NCI-H2107 treated with DMSO at 0.1 percent for 48 hours (cell line): ENCODE measurements around the gene METRNL.
"Not testable (repeated sequence)": the region's sequence is repeated elsewhere in the genome, so short reads cannot be mapped to it uniquely, and the experiment has no call there.

Source experiments
- DNase-seq: peaks from one replicate; lab custom pipeline; 2025; ENCODE audit not compliant: unreplicated experiment; lab: John Stamatoyannopoulos, UW

The METRNL gene

DNA sequence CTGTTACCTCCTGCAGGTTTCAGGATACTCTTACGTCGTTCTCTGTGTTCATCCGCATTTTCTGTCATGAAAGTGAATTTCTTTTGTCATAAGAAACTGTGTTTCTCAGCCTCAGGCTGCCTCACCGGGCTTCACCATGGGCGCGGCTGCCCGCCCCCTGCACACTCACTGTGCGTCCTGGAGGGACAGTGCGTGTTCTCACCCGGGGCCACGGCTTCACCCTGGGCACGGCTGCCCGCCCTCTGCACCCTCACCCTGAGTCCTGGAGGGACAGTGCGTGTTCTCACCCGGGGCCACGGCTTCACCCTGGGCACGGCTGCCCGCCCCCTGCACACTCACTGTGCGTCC is 12.9 kb upstream of the METRNL start:
- not testable (repeated sequence) for DNase-seq

DNA sequence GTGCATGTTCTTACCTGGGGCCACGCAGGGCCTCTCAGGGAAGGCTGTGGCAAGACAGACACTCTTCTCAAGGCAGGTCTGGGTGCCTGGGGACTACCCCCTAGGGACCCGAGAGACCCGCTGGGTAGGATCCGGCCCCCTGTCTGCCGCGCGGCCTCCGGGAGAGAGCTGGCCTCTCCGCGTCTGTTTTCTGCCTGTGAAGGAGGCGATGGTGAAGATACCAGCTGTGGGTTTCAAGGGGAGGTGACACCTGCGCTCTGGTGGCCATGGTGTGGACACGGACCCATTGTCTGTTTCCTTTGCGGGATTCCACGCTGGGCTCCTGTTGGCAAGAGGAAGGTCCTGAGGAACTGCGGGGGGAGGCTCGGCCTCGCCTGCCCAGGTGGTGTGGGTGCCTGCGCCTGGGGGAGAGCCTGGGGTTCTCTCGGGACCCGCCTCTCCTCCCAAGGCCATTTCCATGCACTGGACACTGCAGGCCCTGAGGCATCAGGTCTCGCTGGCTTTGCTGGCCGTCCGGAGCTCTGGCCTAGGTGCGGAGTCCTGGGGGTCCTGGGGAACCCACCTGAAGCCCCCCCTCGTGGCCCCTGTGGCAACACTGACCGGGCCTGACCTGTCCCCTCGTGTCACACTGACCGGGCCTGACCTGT is 12.2 kb upstream of the METRNL start:
- DNase-seq, result no peak

DNA sequence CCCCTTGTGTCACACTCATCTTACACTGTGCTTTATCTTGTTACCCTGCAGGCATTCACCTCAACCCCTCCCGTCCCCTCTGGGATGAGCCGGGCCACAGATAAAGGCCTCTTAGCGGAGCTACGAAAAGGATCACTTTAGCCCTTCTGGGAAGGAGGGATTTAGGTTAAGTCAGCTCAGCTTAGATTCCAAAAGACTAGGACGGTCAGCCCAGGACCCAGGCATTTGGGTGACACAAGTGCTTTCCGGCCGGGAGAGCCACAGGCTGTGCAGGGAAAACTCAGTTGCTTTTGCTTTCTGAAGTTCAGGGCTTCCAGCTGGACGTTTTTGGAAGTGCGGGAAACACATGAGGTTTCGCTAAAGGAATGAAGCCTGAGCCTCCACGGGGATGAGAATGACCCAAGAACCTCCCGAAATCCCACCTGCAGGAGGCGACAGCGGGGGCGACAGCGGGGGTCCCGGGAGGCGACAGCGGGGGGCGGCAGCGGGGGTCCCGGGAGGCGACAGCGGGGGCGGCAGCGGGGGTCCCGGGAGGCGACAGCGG is 11.6 kb upstream of the METRNL start:
- DNase-seq, result no peak

DNA sequence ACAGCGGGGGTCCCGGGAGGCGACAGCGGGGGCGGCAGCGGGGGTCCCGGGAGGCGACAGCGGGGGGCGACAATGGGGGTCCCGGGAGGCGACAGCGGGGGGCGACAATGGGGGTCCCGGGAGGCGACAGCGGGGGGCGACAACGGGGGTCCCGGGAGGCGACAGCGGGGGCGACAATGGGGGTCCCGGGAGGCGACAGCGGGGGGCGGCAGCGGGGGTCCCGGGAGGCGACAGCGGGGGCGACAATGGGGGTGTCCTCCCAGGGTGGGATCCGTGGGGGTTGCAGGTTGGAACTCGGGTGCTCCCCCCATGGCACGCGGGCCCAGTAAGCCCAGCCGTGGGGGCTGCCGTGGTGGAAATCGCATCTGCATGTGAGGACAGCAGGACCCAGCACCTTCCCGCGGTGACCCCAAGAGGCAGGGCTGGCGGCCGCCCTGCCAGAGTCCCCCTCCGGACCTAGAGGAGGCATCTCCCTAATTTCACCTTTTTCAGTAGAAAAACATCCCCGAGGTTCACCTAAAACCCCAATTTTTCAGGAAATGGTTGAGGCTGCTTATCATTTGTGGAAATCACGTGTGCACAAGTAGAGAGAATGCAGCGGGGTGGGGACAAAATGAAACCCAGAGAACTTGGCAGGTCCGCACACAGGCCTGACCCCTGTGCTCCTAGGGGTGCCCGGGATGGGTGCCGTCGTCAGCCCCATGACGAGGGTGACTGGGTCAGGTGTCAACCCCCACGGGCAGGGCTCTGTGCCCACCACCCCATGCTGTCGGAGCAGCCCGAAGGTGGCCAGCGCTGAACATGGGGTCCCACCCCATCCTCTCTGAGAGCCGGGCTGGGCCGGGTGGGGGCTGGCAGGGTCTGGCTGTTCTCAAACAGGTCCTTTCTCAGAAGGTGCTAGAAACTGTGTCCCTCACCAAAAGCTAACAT is 10.5 kb upstream of the METRNL start:
- no peak for DNase-seq

DNA sequence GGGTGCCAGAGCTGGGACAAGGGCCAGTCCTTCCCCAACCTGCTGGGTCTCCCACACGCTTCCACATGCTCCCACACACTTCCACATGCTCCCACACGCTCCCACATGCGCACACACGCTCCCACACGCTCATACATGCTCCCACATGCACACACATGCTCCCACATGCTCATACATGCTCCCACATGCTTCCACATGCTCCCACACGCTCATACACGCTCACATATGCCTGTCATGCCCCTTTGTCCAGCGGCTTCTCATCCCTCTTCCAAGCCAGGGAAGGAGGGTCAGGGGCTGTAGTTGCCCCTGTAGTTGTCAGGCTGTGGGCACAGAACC is 9.9 kb upstream of the METRNL start:
- DNase-seq, result no peak

DNA sequence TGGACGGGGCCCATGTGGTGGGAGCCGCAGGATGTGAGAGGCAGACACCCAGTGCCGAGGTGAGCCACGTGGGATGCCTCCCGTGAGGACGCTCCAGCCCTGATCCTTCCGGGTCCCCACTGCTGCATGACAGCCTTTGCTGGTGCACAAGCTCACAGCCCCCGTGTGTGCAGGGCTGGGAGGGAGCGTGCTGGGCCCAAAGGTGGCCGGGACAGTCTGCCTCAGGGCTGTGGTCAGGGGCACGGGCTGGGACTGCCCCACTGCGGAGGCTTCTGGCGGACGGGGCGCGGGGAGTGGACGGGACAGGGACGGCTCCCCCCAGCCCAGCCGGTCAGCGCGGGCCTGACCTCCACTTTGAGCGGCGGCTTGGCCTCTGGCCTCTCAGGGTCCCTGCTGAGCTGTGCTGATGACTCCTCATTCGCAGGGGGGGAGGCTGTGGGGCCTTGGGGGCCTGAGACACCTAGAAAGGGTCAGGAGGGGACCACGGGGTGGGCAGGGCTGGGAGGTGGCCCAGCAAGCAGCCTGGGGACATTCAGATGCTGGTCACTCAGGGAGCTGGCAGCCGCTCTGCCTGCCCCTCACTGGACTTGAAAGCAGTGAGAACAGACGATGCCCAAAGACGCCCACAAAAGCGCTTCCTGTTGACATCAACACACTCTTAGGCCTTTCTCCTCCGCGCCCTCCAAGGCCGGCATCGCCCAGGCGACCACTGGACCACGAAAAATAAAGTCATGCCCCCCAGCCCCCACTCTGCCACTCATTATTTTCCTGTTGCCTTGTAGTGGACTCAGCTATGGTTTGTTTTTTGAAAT is 9.3 kb upstream of the METRNL start:
- no peak for DNase-seq

DNA sequence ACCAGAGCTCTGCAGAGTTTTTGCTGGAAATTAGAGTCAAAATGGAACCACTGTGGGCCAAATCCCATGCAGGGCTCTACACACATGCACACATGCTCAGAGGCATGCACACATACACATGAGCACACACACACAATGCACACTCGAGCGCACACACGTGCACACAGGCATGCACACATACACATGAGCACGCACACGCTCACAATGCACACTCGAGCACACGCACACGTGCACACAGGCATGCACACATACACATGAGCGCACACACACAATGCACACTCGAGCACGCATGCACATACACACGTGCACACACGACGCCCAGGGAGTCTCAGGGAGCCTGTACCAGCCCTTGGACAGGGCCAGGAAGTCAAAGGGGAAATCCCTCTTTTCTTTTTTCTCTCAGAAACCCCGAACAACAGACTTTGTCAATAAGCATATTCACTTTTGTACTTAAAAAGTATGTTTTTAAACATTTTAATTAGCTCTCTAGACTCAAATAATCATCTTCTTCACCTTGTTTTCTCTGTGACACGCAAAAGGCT is 8.5 kb upstream of the METRNL start:
- DNase-seq, result no peak

DNA sequence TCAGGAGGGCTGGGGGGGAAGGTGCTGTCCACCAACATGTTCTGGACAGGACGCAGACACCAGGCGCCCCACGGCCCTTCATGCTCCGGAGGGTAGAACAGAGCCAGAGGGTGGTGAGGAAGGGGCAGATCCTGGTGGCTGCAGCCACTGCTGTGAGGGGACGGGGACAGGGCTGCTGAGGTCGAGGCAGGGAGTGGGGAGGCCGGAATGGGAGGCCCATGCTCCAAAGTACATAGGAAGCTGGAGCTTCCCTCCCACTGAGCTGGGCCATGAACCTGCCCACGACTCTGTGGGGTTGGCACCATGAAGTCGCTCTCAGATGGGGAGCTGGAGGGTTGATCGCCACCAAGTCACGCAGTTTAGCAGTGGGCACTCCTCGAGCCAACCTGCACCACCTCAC is 8.0 kb upstream of the METRNL start:
- DNase-seq, result no peak

DNA sequence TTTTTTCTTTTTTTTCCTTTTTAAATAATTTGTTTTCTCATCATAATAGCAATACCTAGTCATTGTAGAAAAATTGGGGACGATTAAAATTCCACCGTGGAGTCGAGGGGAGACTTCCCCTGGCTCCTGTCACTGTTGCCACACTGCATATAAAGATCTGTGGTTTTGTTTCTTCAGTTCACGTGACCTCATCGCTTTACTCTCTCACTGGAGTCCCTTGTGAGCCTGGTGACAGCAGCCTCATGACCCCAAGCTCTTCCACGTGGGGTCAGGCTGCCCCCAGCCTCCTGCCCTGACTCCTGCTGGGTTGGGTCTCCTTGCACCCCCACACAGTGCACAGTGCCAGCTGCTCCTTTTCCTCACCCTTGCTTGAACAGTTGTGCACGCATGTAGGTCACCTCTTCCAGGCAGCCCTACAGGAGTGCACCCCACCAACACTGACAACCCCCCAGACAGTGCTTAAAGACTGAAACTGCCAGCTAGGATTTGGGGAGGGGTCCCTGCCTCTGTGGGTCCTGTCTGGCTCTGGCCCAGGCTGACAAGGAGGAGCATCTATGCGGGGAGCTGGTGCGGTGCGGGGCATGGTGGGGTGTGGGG is 7.3 kb upstream of the METRNL start:
- no peak for DNase-seq

DNA sequence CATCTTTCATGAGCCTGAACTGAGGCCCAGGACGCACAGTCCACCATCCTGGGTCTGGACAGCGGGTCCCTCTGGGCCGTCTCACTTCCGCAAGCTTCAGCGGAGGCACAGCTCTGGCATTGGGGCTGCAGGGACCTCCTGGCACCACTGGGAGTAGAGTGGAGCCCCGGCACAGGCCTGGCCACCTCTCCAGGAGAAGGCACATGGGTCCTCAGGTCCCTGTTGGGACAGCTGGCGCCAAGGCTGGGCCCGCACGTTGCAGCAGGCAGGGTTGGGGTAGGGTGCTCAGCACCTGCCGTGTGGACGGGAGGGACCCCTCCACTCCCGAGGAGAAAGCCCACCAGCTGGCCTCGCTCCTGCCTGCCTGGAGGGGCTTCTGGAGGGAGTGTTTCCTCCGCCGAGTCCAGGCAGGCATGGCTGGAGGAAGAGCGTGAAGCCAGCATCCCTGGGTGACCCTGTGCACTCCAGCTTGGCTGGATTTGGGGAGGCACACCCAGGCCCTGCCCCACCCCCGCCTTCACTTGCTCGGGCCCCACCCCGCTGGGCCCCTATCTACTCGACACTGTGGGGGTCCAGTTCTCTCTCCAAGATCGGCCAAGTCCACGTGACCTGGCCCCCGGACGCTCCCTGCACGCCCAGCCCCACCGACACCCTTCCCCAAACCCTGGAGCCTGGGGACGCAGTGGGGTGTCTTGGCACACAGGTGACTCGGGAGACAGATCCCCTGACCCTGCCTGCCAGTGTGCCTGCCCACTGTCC is 6.6 kb upstream of the METRNL start:
- DNase-seq, result no peak

DNA sequence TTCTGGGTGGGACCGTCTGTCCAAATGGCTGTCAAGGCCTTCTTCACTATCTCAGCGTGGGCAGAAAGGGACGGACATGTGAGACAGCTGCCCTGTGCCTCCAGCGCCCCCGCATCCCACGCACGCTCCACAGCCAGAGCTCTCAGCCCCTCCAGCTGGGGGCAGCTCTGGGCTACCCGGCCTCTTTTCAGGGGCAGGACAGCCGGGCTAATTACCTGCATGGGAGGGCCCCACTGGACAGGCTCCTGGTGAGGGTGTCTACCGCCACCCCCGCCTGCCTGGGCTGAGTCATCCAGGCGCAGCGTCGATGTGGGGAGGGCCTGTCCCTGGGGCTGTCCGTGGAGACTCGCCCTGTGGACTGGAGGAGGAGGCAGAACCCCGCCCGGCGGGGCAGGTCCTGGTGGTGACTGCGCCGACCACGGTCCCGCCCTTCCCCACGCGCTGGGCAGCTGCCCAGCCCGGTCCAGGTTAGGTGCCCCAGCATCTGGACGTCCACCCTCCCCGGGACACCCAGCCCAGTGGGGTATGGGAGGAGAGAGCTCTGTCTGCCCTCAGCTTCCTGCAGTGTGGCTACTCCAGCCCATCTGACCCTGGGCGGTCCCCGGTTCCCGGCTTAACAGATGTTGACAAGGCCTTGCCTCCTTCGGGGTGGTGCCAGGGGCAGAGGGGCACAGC is 5.9 kb upstream of the METRNL start:
- no peak for DNase-seq

DNA sequence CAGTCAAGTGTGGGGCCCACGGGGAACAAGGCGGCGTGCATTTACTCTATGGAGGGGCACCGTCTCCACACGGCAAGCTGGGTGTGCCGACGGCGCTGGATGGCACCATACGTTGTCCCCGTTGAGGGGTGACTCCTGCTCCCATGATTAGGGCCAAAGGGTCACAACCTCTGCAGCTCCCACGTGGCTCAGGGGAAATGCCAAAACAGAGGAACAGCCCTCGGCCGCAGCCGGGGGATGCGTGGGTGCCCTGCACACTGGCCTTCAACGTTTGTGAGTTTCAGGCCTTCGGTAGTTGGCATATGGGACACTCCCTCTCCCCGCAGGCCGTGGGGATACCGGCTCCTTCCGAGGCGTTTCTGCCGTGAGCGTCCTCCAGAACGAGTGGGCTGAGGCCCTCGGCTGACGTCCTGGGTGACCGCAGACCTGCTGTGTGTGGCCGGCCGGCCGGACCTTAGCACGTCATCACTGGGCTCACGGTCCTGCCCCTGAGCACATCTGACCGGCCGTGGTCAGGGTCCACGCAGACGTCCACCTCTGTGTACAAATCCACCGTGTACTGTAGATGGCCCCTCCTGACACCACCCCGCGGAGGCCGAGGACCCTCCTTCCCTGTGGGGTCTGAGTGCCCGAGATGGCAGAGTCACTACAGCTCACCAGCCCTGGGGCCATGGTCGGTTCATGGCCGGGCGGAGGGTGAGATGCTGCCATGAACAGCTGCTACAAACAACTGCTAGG is 4.8 kb upstream of the METRNL start:
- DNase-seq, result no peak

DNA sequence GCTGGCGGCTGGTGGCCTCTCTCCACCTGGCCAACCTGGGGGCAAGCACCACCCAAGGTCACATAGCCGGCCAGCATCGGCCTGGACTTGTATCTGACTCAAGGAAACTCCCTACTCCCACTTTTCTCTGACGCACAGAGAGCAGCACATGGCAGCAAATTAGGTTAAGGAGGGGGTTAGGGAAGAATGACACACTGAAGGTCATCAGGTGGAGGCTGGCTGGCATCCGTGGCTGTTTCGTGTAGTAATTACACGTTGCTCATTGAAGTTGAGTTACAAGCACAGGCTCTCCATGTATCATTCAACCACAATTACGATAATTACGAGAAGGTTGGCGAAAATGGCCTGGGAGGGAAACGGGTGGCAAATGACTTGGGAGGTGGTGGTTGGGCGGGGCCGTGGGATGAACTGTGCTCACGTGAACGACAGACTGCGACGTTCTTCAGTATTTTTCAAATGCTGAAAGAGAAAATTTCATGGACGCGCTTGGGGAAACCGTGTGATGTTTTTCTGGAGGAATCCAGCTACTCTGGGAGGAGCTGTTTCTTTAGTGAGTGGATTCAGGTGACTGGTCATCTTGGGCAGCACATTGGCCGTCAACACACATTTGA is 4.0 kb upstream of the METRNL start:
- DNase-seq, result no peak

DNA sequence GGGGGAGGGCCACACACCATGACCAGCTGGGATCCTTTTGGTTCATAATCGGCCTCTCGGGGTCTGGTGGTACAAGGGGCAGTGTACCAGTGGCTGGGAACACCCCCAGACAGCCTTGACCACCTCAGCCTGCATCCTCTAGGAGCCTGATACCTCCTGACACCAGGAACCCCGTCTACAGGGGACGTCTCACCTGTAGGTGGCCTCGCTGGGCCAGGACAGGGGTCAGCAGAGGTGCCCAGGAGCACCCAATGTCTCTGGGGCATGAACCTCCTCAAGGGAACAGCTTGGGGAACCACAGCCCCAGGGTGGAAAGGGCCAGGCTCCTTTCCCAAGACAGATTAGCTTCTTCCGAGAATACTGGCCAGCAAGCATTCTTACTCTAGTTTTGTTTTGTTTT is 2.5 kb upstream of the METRNL start:
- no peak for DNase-seq

DNA sequence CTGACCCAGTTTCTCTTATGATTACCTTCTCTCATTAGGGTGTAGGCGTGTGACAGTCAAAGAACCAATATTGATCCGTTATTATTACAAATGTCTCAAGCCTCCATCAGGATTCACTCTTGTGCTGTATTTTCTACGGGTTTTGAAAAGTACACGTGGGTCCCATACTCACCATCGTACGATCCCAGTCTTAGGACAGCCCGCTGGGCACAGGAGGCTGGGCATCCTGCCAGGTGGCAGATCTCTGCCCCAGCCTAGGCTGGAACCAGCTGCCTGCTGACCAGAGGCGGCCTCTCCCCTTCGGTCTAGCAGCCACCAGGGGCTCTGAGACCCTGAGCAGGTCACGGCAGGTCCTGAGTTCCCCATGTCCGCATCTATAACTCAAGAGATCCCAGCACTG is 2.0 kb upstream of the METRNL start:
- no peak for DNase-seq

DNA sequence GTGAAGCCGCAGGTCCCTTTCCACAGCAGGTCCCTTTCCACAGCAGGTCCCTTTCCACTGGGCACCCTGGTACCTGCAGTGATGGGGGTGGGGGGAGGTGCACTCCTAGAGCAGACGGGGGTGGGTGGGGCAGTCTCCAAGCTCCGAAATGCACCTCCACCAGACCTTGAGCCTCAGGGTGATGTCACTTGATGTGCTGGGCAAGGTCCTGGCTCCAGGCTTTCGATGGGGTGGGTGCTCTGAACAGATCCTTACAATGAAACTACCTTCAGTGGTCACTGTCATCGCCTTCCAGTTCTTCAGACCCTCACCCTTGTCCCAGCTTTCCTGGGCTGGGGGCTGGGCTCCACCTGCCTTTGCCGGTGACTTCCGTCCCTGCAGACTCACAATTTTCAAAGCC is 1.5 kb upstream of the METRNL start:
- DNase-seq, result no peak

DNA sequence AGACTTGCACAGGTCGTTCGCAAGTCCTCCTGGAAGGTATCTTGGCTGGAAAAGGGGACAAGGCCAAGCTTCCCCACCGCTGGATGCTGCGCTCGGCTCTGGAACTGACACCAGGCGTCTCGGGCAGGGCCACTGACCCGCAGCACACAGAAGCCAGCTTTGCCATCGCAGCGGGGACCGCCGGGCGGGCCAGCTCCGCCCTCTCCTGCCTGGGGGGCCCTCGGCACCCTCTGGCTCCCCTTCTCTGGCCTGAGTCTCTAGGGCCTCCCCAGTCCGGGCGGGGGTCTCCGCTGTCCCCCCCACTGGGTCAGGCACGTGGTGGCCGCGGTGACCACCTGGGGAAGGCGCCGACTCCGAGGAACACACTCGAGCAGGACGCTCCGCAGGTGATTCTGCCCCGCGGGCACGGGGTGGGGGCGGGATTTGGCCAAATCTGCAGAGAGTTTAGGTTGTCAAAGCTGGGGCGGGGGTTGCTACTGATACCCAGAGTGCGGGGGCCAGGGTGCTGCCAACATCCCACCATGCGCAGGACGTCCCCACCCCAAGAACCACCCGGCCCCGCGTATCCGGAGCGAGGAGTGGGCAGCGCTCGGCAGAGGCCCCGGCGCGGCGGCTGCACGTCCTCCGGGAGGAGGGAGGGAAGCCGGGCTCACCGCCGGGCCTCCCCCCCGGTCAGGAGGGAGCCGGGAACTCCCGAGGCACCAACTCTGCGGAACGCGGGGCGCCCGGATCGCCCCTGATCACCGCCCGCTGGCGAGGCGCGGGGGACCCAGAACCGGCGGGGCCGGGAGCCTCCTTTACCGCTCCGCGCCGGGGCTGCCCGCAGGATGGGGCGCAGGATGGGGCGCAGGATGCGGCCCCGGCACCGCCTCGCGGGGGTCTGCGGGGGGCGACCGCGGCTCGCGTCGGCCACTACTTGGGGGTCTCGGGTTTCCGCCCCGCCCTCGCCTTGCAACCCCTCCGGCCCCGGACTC is 744 bp upstream of the METRNL start:
- DNase-seq, result no peak
